PC-9 (cell line): ENCODE results near the gene PLEKHA1.

Source experiments
- CTCF ChIP-seq: fragments of 200-600 bp; sonication (generic); conservative IDR thresholded peaks from 2 replicates; pipeline ENCODE4 v1.6.1; 2017; ENCODE audit warnings: mixed run types, antibody characterized with exemption, mild to moderate bottlenecking, moderate library complexity
- EZH2 ChIP-seq: fragments of 200-600 bp; sonication (generic); IDR thresholded peaks from 2 replicates; pipeline ENCODE4 v1.8.0; 2017; ENCODE audit warnings: antibody characterized with exemption, low read depth

GRCh38 chr10:122475100-122475499 lies 100.6 kb downstream of the PLEKHA1 start:
- no peak for TF ChIP-seq EZH2
- no peak for TF ChIP-seq CTCF
